DND-41 (cell line): ENCODE results near the gene CACNA2D3.

Experiments used
- ATAC-seq: fragments of 200-7000 bp; cut with Tn5 transposase; 3 replicates; pipeline ENCODE4 v1.9.1; 2021; ENCODE audit warnings: low read depth; ENCODE audit not compliant: insufficient read depth
- DNase-seq: peaks from one replicate; pipeline ENCODE4 v3.0.0-alpha.2; 2020
- H2AFZ ChIP-seq: 2 replicates; pipeline ENCODE4 v1.6.0; 2012; ENCODE audit warnings: low read depth, low read length
- H3K27ac ChIP-seq: 2 replicates; pipeline ENCODE4 v1.5.1; 2012; ENCODE audit warnings: low read length, inconsistent platforms
- H3K27me3 ChIP-seq: fragments of 200-600 bp; sonication (generic); 2 replicates; pipeline ENCODE4 v1.6.0; 2012; ENCODE audit warnings: low read length, mild to moderate bottlenecking, inconsistent platforms; ENCODE audit not compliant: insufficient read depth, poor library complexity
- H3K36me3 ChIP-seq: 2 replicates; pipeline ENCODE4 v1.5.1; 2012; ENCODE audit warnings: low read length, inconsistent platforms; ENCODE audit not compliant: insufficient read depth
- H3K4me1 ChIP-seq: 2 replicates; pipeline ENCODE4 v1.5.1; 2012; ENCODE audit warnings: mild to moderate bottlenecking, low read length; ENCODE audit not compliant: insufficient read depth
- H3K4me2 ChIP-seq: 2 replicates; pipeline ENCODE4 v1.6.0; 2012; ENCODE audit warnings: mild to moderate bottlenecking, moderate library complexity, low read length, inconsistent platforms; ENCODE audit not compliant: insufficient read depth
- H3K4me3 ChIP-seq, 2 experiments: fragments of 200-600 bp in 1 of 2; shearing (Covaris generic) in 1 of 2; 2 replicates each; pipeline ENCODE4 v1.5.1; 2012 to 2016; ENCODE audit warnings: inconsistent platforms in 2 of 2, low read length in 2 of 2, mild to moderate bottlenecking in 2 of 2, low read depth in 1 of 2, moderate library complexity in 1 of 2
- H3K79me2 ChIP-seq: 2 replicates; pipeline ENCODE4 v1.6.0; 2012; ENCODE audit warnings: low read length, inconsistent platforms; ENCODE audit not compliant: insufficient read depth
- H3K9ac ChIP-seq: 2 replicates; pipeline ENCODE4 v1.6.0; 2012; ENCODE audit warnings: low read depth, mild to moderate bottlenecking, inconsistent platforms, low read length, moderate library complexity
- H3K9me3 ChIP-seq: 2 replicates; pipeline ENCODE4 v1.5.1; 2012; ENCODE audit warnings: low read length, moderate library complexity, mild to moderate bottlenecking, inconsistent platforms; ENCODE audit not compliant: insufficient read depth, severe bottlenecking
- H4K20me1 ChIP-seq: 2 replicates; pipeline ENCODE4 v1.6.0; 2012; ENCODE audit warnings: low read length; ENCODE audit not compliant: insufficient read depth
- EZH2 ChIP-seq: IDR thresholded peaks from 3 replicates; pipeline ENCODE4 v1.6.1; 2012; ENCODE audit warnings: borderline replicate concordance, low read depth, mild to moderate bottlenecking, moderate library complexity, low read length, inconsistent platforms; ENCODE audit not compliant: severe bottlenecking
- TF ChIP-seq, protein P1 (sequence below): IDR thresholded peaks from 2 replicates; pipeline ENCODE4 v1.5.1; 2012; ENCODE audit warnings: borderline replicate concordance, low read length, moderate library complexity, mild to moderate bottlenecking; ENCODE audit not compliant: poor library complexity, severe bottlenecking; ENCODE audit errors: extremely low read depth

The CACNA2D3 gene

GRCh38 chr3:54547846-54548245 lies 425.5 kb downstream of the CACNA2D3 start:
- Histone ChIP-seq H3K4me3 (no peak overlapping the region), H3K27me3 (no peaks in the 10 kb centered on the region), H3K36me3 (no peaks in the 10 kb centered on the region), H3K9ac (no peak overlapping the region), H3K4me2 (no peak overlapping the region), H3K4me1 (no peaks in the 10 kb centered on the region), H3K27ac (no peak overlapping the region), H3K79me2 (no peaks in the 10 kb centered on the region), H3K9me3 (no peaks in the 10 kb centered on the region), H2AFZ (no peak overlapping the region), H4K20me1 (no peaks in the 10 kb centered on the region)
- DNase-seq (no peak), ATAC-seq (no peak)
- TF ChIP-seq, protein P1, sequence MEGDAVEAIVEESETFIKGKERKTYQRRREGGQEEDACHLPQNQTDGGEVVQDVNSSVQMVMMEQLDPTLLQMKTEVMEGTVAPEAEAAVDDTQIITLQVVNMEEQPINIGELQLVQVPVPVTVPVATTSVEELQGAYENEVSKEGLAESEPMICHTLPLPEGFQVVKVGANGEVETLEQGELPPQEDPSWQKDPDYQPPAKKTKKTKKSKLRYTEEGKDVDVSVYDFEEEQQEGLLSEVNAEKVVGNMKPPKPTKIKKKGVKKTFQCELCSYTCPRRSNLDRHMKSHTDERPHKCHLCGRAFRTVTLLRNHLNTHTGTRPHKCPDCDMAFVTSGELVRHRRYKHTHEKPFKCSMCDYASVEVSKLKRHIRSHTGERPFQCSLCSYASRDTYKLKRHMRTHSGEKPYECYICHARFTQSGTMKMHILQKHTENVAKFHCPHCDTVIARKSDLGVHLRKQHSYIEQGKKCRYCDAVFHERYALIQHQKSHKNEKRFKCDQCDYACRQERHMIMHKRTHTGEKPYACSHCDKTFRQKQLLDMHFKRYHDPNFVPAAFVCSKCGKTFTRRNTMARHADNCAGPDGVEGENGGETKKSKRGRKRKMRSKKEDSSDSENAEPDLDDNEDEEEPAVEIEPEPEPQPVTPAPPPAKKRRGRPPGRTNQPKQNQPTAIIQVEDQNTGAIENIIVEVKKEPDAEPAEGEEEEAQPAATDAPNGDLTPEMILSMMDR: no peak
- TF ChIP-seq EZH2: no peak

DNA sequence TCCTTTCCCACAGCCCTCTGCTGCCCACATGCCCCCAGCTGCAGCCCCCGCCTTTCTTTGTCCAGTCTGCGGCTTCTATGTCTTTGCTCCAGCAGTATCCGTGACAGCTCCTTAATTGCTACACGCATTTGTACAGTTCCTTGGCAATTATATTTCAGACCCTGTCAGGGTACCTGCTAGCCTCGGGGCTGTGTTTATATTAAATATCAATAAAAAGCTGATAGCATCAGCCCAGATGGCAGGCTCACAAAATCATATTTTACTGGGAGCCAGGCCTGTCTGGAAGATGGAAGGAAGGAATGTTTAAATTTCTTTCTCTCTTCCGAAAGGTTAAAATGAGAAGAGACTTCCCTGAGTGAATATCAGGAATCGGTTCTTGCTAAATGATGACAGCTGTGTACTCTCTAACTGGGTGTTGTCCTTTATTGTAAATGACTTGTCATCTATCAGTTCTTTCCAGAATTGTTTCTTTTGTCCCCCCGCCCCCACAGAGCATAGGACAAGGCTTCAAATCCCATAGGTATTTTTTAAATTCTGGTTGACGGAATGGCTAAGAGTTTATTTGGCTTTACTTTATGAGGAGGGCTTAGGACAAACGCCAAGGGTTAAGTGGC lies 427.4 kb downstream of the CACNA2D3 start:
- no peak for ATAC-seq
- no peaks in the 10 kb centered on the region for H3K27me3 ChIP-seq
- no peak overlapping the region for H3K9ac ChIP-seq
- DNase-seq: no peak
- H4K20me1 ChIP-seq: no peaks in the 10 kb centered on the region
- H3K36me3 ChIP-seq: no peaks in the 10 kb centered on the region
- no peak overlapping the region for H3K4me2 ChIP-seq
- H3K9me3 ChIP-seq: no peaks in the 10 kb centered on the region
- TF ChIP-seq, protein P1: no peak
- TF ChIP-seq EZH2: no peak
- H3K79me2 ChIP-seq: no peaks in the 10 kb centered on the region
- no peak overlapping the region for H3K27ac ChIP-seq
- H3K4me3 ChIP-seq: no peak overlapping the region
- H3K4me1 ChIP-seq: no peaks in the 10 kb centered on the region
- no peak overlapping the region for H2AFZ ChIP-seq

DNA sequence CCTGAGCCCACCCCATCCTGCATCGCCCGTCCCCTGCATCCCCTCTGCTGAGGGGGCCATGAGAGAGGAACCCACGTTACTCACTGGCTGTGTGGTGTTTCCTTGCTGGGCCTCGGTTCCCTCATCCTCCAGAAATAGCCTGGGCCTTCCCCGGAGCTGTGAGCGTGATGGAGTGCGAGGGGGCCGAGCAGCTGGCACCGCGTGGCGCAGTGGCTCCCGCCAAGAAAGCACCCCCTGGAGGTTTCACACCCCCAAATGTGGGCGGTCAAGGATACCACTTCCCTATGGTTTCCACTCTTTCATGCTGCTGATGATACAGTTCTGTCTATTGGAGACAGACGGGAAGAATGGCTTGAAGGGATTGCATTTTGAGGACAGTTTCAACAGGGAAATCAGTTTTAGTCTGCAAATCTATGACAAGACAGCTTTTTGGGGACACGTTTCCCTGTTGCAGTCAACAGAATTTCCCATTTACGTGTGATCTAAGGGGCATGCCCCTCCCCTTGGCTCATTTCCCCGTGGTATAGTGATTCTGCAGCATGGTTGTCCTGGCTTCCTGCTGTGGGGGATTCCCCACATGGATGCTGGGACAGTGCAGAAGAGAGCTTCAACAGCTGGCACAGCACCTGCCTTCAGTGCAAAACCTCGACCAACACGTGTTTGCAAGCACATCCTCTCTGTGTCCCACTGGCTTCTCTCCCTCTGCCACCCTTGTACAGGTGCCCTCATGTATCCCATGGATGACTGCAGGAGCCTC lies 428.0 kb downstream of the CACNA2D3 start:
- H3K9me3 ChIP-seq: no peaks in the 10 kb centered on the region
- H3K27ac ChIP-seq: no peak overlapping the region
- no peak overlapping the region for H2AFZ ChIP-seq
- no peaks in the 10 kb centered on the region for H3K36me3 ChIP-seq
- no peaks in the 10 kb centered on the region for H4K20me1 ChIP-seq
- peak; percentile 4 for DNase-seq
- H3K79me2 ChIP-seq: no peaks in the 10 kb centered on the region
- H3K4me1 ChIP-seq: no peaks in the 10 kb centered on the region
- ATAC-seq: no peak
- H3K27me3 ChIP-seq: no peaks in the 10 kb centered on the region
- H3K9ac ChIP-seq: no peak overlapping the region
- no peak overlapping the region for H3K4me2 ChIP-seq
- H3K4me3 ChIP-seq: no peak overlapping the region
- TF ChIP-seq, protein P1: no peak
- TF ChIP-seq EZH2: no peak
